Peyer's patch (tissue), 4 donors: Measurements from ENCODE around the gene FBXL16. TPM values are rescaled to one million over a fixed set of nuclear protein-coding genes. Genes with fewer than 3 reads are reported as not detected.
"Not testable (repeated sequence)": the region's sequence is repeated elsewhere in the genome, so short reads cannot be mapped to it uniquely, and the experiment has no call there.

Source experiments
- DNase-seq, 3 donors: peaks; one replicate each; pipeline ENCODE4 v3.0.0-alpha.2; 2017 to 2019
- H3K27ac ChIP-seq, 4 donors: fragments of 200-600 bp; sonication (generic); one replicate each; pipeline ENCODE4 v1.5.1; 2016 to 2019
- H3K27me3 ChIP-seq, 2 donors: fragments of 200-600 bp; sonication (generic); one replicate each; pipeline ENCODE4 v1.5.1; 2019
- H3K36me3 ChIP-seq, 3 donors: fragments of 200-600 bp; sonication (generic); one replicate each; pipeline ENCODE4 v1.5.1; 2016 to 2019
- H3K4me1 ChIP-seq, 4 donors: fragments of 200-600 bp; sonication (generic); one replicate each; pipeline ENCODE4 v1.5.1; 2016 to 2019
- H3K4me3 ChIP-seq, 4 donors: fragments of 200-600 bp; sonication (generic); 1 replicate in 3 of 4; 2 replicates in 1 of 4; pipeline ENCODE4 v1.5.1; 2016 to 2019; ENCODE audit warnings: mild to moderate bottlenecking in 1 of 4
- H3K9me3 ChIP-seq, 4 donors: fragments of 200-600 bp; sonication (generic); one replicate each; pipeline ENCODE4 v1.5.1; 2016 to 2019; ENCODE audit warnings: mild to moderate bottlenecking in 1 of 4
- CTCF ChIP-seq, 6 experiments: fragments of 450-650 bp in 4 of 6; fragments of 200-600 bp in 2 of 6; sonication (generic) in 1 of 6; IDR thresholded peaks; one replicate each; pipeline ENCODE4 v1.5.1; 2017 to 2019; ENCODE audit warnings: antibody characterized with exemption in 6 of 6, mild to moderate bottlenecking in 3 of 6, moderate library complexity in 1 of 6
- POLR2A ChIP-seq, 2 donors: fragments of 450-650 bp; IDR thresholded peaks; one replicate each; pipeline ENCODE4 v1.5.1; 2017; ENCODE audit warnings: antibody characterized with exemption in 2 of 2, mild to moderate bottlenecking in 2 of 2, moderate library complexity in 2 of 2
- total RNA-seq, 4 donors: library from RNA; depleted of rRNA; stranded (reverse); fragments of >200 nt; gene quantifications; one replicate each; pipeline ENCODE4 v1.1.0, GENCODE V29; 2016

Gene FBXL16
- total RNA-seq, 4 donors from 2014 or later = 1.4 to 2.5 (median 1.9) TPM

- H3K27ac ChIP-seq = peak overlapping the region in 1 of 4 donors; percentile 60
- peak overlapping the region; percentile 37 to 58 (median 50) for H3K4me3 ChIP-seq
- DNase-seq = no peak
- no peaks in the 10 kb centered on the region for H3K36me3 ChIP-seq
- no peaks in the 10 kb centered on the region for H3K9me3 ChIP-seq
- H3K27me3 ChIP-seq = peaks cover 0 to 28% of the 10 kb centered on the region in 2 donors
- H3K4me1 ChIP-seq = peaks cover 0 to 33% (median 25%) of the 10 kb centered on the region in 4 donors
- no peak for TF ChIP-seq CTCF (IDR thresholded peaks at IDR 0.05)
- no peak for TF ChIP-seq POLR2A (IDR thresholded peaks at IDR 0.05)
Measured at GRCh38 chr16:694187-694862, 11.3 kb downstream of the FBXL16 start.

- H3K27ac ChIP-seq = no peak overlapping the region
- peaks cover 0 to 28% of the 10 kb centered on the region in 2 donors for H3K27me3 ChIP-seq
- TF ChIP-seq CTCF (IDR thresholded peaks at IDR 0.05) (no peak), POLR2A (IDR thresholded peaks at IDR 0.05) (no peak)
- no peaks in the 10 kb centered on the region for H3K36me3 ChIP-seq
- peak overlapping the region in 3 of 4 donors; percentile 45 to 58 (median 54) for H3K4me3 ChIP-seq
- peaks cover 0 to 39% (median 28%) of the 10 kb centered on the region in 4 donors for H3K4me1 ChIP-seq
- H3K9me3 ChIP-seq = no peaks in the 10 kb centered on the region
- DNase-seq = no peak
Measured at GRCh38 chr16:693766-694165, 11.8 kb downstream of the FBXL16 start.

- Histone ChIP-seq H3K4me3 (no peak overlapping the region), H3K27ac (no peak overlapping the region), H3K27me3 (peaks cover 0 to 28% of the 10 kb centered on the region in 2 donors), H3K36me3 (no peaks in the 10 kb centered on the region), H3K4me1 (peaks cover 0 to 41% (median 28%) of the 10 kb centered on the region in 4 donors), H3K9me3 (no peaks in the 10 kb centered on the region)
- no peak for TF ChIP-seq CTCF (IDR thresholded peaks at IDR 0.05)
- no peak for TF ChIP-seq POLR2A (IDR thresholded peaks at IDR 0.05)
- DNase-seq = no peak
Measured at GRCh38 chr16:693364-693763, 12.2 kb downstream of the FBXL16 start.

DNA sequence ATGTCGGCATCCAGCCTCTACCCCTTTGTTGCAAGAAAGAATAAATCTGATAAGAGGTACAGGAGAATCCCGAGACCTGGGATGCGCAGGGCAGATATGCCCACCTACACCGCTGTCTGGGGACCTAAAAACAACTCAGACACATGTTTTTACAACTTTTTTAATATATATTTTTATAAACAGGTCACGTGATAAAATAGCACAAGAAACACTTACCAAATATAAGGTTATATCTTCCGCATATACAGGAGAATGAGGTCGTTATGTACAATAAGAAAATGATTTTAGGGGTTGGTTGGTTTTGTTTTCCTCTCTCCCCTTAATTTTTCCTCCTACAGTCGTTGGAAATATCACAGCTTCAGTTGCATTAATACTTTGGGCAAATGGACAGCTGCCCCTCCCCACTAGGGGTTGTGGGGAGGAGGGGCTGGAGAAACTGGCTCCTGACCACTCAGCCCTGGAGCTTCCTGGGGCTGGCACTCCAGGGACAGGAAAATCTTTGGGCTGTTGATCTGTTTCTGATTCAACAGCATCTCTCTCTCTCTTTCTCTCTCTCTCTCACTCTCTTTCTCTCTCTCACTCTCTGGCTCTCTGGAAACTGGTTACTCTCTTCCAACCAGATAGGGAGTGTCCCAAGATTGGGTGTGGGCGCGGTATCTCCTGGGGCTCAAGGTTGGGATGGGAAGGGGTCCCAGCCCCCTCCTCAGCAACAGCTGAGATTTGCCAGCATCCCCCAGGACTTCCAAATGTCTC is 13.1 kb downstream of the FBXL16 start:
- H3K27me3 ChIP-seq = peaks cover 0 to 28% of the 10 kb centered on the region in 2 donors
- H3K4me3 ChIP-seq = no peak overlapping the region
- no peak overlapping the region for H3K27ac ChIP-seq
- no peak for DNase-seq
- TF ChIP-seq CTCF (IDR thresholded peaks at IDR 0.05) (no peak), POLR2A (IDR thresholded peaks at IDR 0.05) (no peak)
- H3K9me3 ChIP-seq = no peaks in the 10 kb centered on the region
- peaks cover 0 to 41% (median 28%) of the 10 kb centered on the region in 4 donors for H3K4me1 ChIP-seq
- no peaks in the 10 kb centered on the region for H3K36me3 ChIP-seq

- Histone ChIP-seq H3K27me3 (peaks cover 0 to 25% of the 10 kb centered on the region in 2 donors), H3K4me1 (peaks cover 0 to 39% (median 28%) of the 10 kb centered on the region in 4 donors), H3K36me3 (peaks cover 0 to 10% (median 0%) of the 10 kb centered on the region in 3 donors)
- H3K9me3 ChIP-seq, H3K27ac ChIP-seq, DNase-seq, H3K4me3 ChIP-seq: not testable (repeated sequence)
Measured at GRCh38 chr16:691242-691641, 14.4 kb downstream of the FBXL16 start.
